Natural killer cell (primary cell): ENCODE measurements around the gene KDM1B. TPM values are rescaled to one million over a fixed set of nuclear protein-coding genes. Genes with fewer than 3 reads are reported as not detected.
A peak's percentile ranks its signal among the peaks of the same experiment; 100 is the strongest.

Experiments
- ATAC-seq, 3 donors: fragments of 150-1000 bp in 2 of 3; fragments of 200-7000 bp in 1 of 3; cut with Tn5 transposase; 1 replicate in 1 of 3; 2 replicates in 2 of 3; pipeline ENCODE4 v1.10.0; 2021; ENCODE audit warnings: mild to moderate bottlenecking in 2 of 3, moderate library complexity in 2 of 3
- DNase-seq, 2 donors: peaks; one replicate each; pipeline versions ENCODE4 v3.0.0 to v3.0.0-alpha.2; 2013 to 2021; ENCODE audit warnings: mixed read lengths in 1 of 2
- H3K27ac ChIP-seq: one replicate; pipeline ENCODE4 v1.5.1; 2013; ENCODE audit warnings: mild to moderate bottlenecking, low read length
- H3K27me3 ChIP-seq: one replicate; pipeline ENCODE4 v1.6.1; 2013; ENCODE audit warnings: low read length; ENCODE audit not compliant: control insufficient read depth, insufficient read depth
- H3K36me3 ChIP-seq: one replicate; pipeline ENCODE4 v1.6.1; 2013; ENCODE audit warnings: low read length; ENCODE audit not compliant: control insufficient read depth, insufficient read depth
- H3K4me1 ChIP-seq: one replicate; pipeline ENCODE4 v1.6.1; 2013; ENCODE audit warnings: low read length; ENCODE audit not compliant: control insufficient read depth, insufficient read depth
- H3K4me3 ChIP-seq: one replicate; pipeline ENCODE4 v1.5.1; 2013; ENCODE audit warnings: low read length
- H3K9me3 ChIP-seq: one replicate; pipeline ENCODE4 v1.6.1; 2013; ENCODE audit warnings: low read length; ENCODE audit not compliant: control insufficient read depth, insufficient read depth
- H3K27ac Mint-ChIP-seq, 2 donors: one replicate each; pipeline ENCODE4 v1.8.0; 2022; ENCODE audit warnings: mild to moderate bottlenecking in 2 of 2, mixed read lengths in 2 of 2, moderate library complexity in 1 of 2
- H3K27me3 Mint-ChIP-seq, 2 donors: one replicate each; pipeline ENCODE4 v1.8.0; 2022; ENCODE audit warnings: low read depth in 2 of 2, mixed read lengths in 2 of 2
- H3K36me3 Mint-ChIP-seq: one replicate; pipeline ENCODE4 v1.8.0; 2022; ENCODE audit warnings: mixed read lengths
- H3K4me1 Mint-ChIP-seq, 2 donors: one replicate each; pipeline ENCODE4 v1.8.0; 2022; ENCODE audit warnings: mixed read lengths in 2 of 2
- H3K4me3 Mint-ChIP-seq: one replicate; pipeline ENCODE4 v1.8.0; 2022; ENCODE audit warnings: mild to moderate bottlenecking, moderate library complexity, mixed read lengths
- H3K9me3 Mint-ChIP-seq, 2 donors: one replicate each; pipeline ENCODE4 v1.8.0; 2022; ENCODE audit warnings: mixed read lengths in 2 of 2
- WGBS: methylation state at CpG from one replicate; pipeline ENCODE4 v1.1.7; 2013; ENCODE audit warnings: missing lambda C conversion rate; ENCODE audit not compliant: insufficient coverage; 5-methylcytosine and 5-hydroxymethylcytosine counted together
- intact Hi-C: fragments of 100-400 bp; cut with micrococcal nuclease; formaldehyde crosslinking; loops from one replicate; pipeline ENCODE4 v1.14.2; 2022
- total RNA-seq, 4 donors: library from RNA; stranded (reverse); fragments of 120-200 nt in 1 of 4; gene quantifications; one replicate each; pipeline versions ENCODE4 v1.2.3 to v1.2.4, GENCODE V29; 2013 to 2022
- TF ChIP-seq, protein P1 (sequence below): fragments of 200-600 bp; IDR thresholded peaks from one replicate; pipeline ENCODE4 v1.8.0; 2022; ENCODE audit warnings: antibody characterized with exemption

The KDM1B gene
- total RNA-seq, 3 donors from 2014 or later (not counting 1 experiment from before 2014, with no cell fraction given), result 12.7 to 13.3 (median 13.0) TPM

DNA sequence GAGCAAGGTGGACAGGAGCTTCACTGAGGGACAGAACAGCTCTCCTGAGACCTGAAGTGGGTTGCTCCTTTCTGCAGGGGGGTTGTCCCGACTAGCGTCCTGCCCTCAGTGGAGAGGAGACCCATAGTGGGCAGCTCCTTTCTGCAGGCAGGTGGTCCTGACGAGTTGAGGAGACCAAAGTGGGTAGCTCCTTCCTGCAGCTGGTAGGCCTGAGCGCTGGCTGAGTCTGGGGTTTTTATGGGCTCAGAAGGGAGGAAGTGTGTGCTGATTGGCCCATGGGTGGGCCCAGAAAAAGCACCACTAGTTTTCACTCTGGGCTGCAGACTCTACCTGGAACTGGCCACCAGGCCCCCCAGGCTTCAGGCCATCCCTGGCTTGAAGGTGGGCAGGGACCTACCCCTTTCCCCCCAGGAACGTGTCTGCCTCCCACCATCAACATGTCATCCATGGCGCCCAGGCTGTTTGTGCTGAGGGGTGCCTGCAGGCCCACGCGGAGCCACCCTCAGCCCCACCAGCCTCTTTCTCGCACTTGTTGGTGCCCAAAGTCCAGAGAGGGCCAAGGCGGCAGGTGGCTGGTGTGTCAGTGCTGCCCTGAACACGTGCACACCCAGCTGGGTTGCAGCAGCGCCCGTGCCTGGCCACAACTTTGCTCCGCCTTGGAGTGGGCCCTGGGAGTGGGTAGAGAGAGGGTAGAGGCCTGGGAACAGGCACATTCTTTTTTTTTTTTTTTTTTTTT, 110.7 kb downstream of the KDM1B start:
- peak in 1 of 2 donors; percentile 7 for DNase-seq
- Histone ChIP-seq H3K27ac (no peak overlapping the region), H3K36me3 (no peaks in the 10 kb centered on the region), H3K4me3 (no peak overlapping the region), H3K9me3 (no peaks in the 10 kb centered on the region), H3K4me1 (peaks cover 25% of the 10 kb centered on the region), H3K27me3 (no peaks in the 10 kb centered on the region)
- peak overlapping the region; percentile 82 to 94 for H3K27ac Mint-ChIP-seq
- no peaks in the 10 kb centered on the region for H3K9me3 Mint-ChIP-seq
- WGBS, result 96% methylated on average over 14 of the region's 14 CpGs
- peak overlapping the region; percentile 89 for H3K4me3 Mint-ChIP-seq
- no peaks in the 10 kb centered on the region for H3K36me3 Mint-ChIP-seq
- peaks cover 38 to 41% of the 10 kb centered on the region in 2 donors for H3K4me1 Mint-ChIP-seq
- TF ChIP-seq, protein P1, sequence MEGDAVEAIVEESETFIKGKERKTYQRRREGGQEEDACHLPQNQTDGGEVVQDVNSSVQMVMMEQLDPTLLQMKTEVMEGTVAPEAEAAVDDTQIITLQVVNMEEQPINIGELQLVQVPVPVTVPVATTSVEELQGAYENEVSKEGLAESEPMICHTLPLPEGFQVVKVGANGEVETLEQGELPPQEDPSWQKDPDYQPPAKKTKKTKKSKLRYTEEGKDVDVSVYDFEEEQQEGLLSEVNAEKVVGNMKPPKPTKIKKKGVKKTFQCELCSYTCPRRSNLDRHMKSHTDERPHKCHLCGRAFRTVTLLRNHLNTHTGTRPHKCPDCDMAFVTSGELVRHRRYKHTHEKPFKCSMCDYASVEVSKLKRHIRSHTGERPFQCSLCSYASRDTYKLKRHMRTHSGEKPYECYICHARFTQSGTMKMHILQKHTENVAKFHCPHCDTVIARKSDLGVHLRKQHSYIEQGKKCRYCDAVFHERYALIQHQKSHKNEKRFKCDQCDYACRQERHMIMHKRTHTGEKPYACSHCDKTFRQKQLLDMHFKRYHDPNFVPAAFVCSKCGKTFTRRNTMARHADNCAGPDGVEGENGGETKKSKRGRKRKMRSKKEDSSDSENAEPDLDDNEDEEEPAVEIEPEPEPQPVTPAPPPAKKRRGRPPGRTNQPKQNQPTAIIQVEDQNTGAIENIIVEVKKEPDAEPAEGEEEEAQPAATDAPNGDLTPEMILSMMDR, result no peak
- no peak for ATAC-seq
- intact Hi-C loops, result loop anchor here (2.0 kb wide), 1 partner anchor 559 kb away; the partner anchor contains the start of gene NUP153
- H3K27me3 Mint-ChIP-seq, result no peaks in the 10 kb centered on the region

DNA sequence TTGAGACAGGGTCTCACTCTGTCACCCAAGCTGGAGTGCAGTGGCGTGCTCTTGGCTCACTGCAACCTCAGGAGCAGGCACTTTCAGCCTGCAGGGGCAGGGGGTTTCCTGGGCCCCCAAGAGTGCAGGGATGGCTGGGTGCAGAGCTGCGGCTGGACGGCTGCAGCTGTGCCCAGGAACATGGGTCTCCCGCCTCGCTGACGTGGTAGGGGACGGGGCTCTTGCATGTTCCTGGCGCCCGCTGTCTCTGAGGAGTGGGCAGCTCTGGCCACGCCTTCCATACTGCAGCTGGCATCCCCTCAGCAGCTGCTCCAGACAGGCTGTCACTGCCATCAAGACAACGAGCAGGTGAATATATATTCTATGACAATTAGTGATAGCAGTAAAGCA, 111.3 kb downstream of the KDM1B start:
- Mint-ChIP-seq H3K27ac (no peak overlapping the region), H3K4me1 (peaks cover 34 to 35% of the 10 kb centered on the region in 2 donors), H3K9me3 (no peaks in the 10 kb centered on the region), H3K27me3 (no peaks in the 10 kb centered on the region), H3K4me3 (no peak overlapping the region), H3K36me3 (no peaks in the 10 kb centered on the region)
- intact Hi-C loops, result no loop called here
- H3K27me3 ChIP-seq, result no peaks in the 10 kb centered on the region
- no peaks in the 10 kb centered on the region for H3K36me3 ChIP-seq
- no peaks in the 10 kb centered on the region for H3K9me3 ChIP-seq
- TF ChIP-seq, protein P1, result no peak
- ATAC-seq (no peak), DNase-seq (no peak)
- 98% methylated on average over 11 of the region's 11 CpGs for WGBS
- H3K4me1 ChIP-seq, result peaks cover 19% of the 10 kb centered on the region
- H3K4me3 ChIP-seq, result no peak overlapping the region
- H3K27ac ChIP-seq, result no peak overlapping the region

DNA sequence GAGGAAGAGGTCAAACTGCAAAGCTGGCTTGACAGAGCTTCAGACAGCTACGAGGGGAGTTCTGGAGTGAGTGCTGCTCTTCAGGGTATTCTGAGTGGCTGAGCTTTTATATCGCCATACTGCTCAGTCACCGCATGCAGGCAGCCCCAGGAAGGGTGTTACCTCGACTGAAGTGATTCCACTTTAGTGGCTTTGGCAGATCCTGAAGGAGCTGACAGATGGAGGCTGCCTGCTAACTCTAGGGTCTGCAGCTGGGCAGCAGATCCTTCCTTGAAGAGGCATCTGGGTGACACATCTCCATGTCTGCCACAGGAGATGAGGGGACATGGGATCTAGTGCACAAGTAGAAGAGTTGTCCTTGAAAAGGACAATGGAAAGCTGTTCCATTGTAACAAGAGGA, 112.8 kb downstream of the KDM1B start:
- TF ChIP-seq, protein P1, result no peak
- 72% methylated on average over 4 of the region's 4 CpGs for WGBS
- Histone ChIP-seq H3K4me1 (peaks cover 9% of the 10 kb centered on the region), H3K9me3 (no peaks in the 10 kb centered on the region), H3K27me3 (no peaks in the 10 kb centered on the region), H3K27ac (no peak overlapping the region), H3K36me3 (no peaks in the 10 kb centered on the region), H3K4me3 (no peak overlapping the region)
- ATAC-seq, result no peak
- DNase-seq, result no peak
- Mint-ChIP-seq H3K4me3 (no peak overlapping the region), H3K27me3 (peaks cover 0 to 3% of the 10 kb centered on the region in 2 donors), H3K36me3 (no peaks in the 10 kb centered on the region), H3K27ac (no peak overlapping the region), H3K4me1 (peaks cover 18 to 19% of the 10 kb centered on the region in 2 donors), H3K9me3 (no peaks in the 10 kb centered on the region)
- intact Hi-C loops, result no loop called here

DNA sequence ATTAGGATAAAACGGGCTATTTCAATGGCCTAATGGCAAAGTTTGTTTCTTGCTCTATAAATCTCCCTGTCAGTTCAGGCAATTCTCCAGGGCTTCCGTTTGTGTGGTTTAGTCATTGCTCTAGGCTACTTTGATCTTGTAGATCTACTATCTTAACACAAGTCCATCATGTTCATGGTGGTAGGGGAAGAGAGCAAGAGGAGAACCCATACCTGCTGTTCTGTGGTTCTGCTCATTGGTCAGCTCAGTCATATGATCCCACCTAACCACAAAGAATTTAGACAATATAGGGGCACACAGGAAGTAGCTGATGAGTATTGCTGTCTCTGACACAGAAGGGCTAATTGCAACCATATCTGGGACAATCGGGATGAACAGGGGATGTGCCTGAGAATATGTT, 114.0 kb downstream of the KDM1B start:
- Histone ChIP-seq H3K4me1 (peaks cover 9% of the 10 kb centered on the region), H3K36me3 (no peaks in the 10 kb centered on the region), H3K27ac (no peak overlapping the region), H3K4me3 (no peak overlapping the region), H3K9me3 (no peaks in the 10 kb centered on the region), H3K27me3 (no peaks in the 10 kb centered on the region)
- H3K27ac Mint-ChIP-seq, result no peak overlapping the region
- H3K4me1 Mint-ChIP-seq, result peaks cover 10 to 11% of the 10 kb centered on the region in 2 donors
- no peak for ATAC-seq
- H3K4me3 Mint-ChIP-seq, result no peak overlapping the region
- no peaks in the 10 kb centered on the region for H3K9me3 Mint-ChIP-seq
- WGBS, result 21% methylated on average over 3 of the region's 3 CpGs
- intact Hi-C loops, result no loop called here
- peaks cover 0 to 5% of the 10 kb centered on the region in 2 donors for H3K27me3 Mint-ChIP-seq
- no peaks in the 10 kb centered on the region for H3K36me3 Mint-ChIP-seq
- TF ChIP-seq, protein P1, result no peak
- DNase-seq, result peak in 1 of 2 donors; percentile 43
